ENCODE data around the gene CYP2U1. TPM values are rescaled to one million over a fixed set of nuclear protein-coding genes. Genes with fewer than 3 reads are reported as not detected.

The CYP2U1 gene
- total and polyA plus RNA-seq, 2 of the 8 experiments (the other 6 are each of a cell fraction or from before 2014, with no cell fraction given) = 3.1 to 5.0 TPM

- Histone ChIP-seq H3K27me3 (replicated peaks in 1 of 4; ENCODE audit: control insufficient read depth in 3 of 4, extremely low read depth in 1 of 4, insufficient read depth in 3 of 4, low read length in 3 of 4) (no peaks in the 10 kb centered on the region), H4K8ac (ENCODE audit: extremely low read depth, insufficient read depth, low read length) (no peak overlapping the region), H2AK5ac (ENCODE audit: low read depth, low read length) (no peak overlapping the region), H4K91ac (replicated peaks; ENCODE audit: insufficient read length, low read length) (no peak overlapping the region), H4K5ac (ENCODE audit: insufficient read length, low read depth, low read length) (no peak overlapping the region), H3K4me3 (ENCODE audit: extremely low read depth in 1 of 4, insufficient read depth in 2 of 4, low read depth in 3 of 4, low read length in 4 of 4) (no peak overlapping the region), H3K27ac (ENCODE audit: low read depth, low read length) (no peak overlapping the region), H3K23me2 (ENCODE audit: low read depth, low read length) (no peaks in the 10 kb centered on the region), H3K14ac (ENCODE audit: insufficient read length) (no peak overlapping the region), H3K36me3 (ENCODE audit: control insufficient read depth in 2 of 4, insufficient read depth in 4 of 4, low read length in 3 of 4) (peaks cover 0 to 16% (median 1%) of the 10 kb centered on the region in 4 experiments; a peak in 4 of 8 replicates), H3K56ac (replicated peaks; ENCODE audit: insufficient read length, low read depth, low read length) (no peak overlapping the region), H3K79me1 (ENCODE audit: low read depth, low read length) (peaks cover 9% of the 10 kb centered on the region), H4K20me1 (replicated peaks in 1 of 2; ENCODE audit: control insufficient read depth in 1 of 2, insufficient read depth in 2 of 2, low read length in 2 of 2) (peaks cover 0 to 2% of the 10 kb centered on the region in 2 experiments), H3K9me3 (ENCODE audit: insufficient read depth in 2 of 2, low read depth in 1 of 2, low read length in 1 of 2) (peaks cover 4 to 9% of the 10 kb centered on the region in 2 experiments; a peak in 1 of 4 replicates), H2BK20ac (ENCODE audit: low read length) (no peak overlapping the region), H3K18ac (ENCODE audit: extremely low read depth, low read length) (no peak overlapping the region), H2AFZ (ENCODE audit: low read length) (no peak overlapping the region), H3K4me2 (ENCODE audit: insufficient read depth in 1 of 2, low read depth in 2 of 2, low read length in 2 of 2) (no peak overlapping the region), H3K4me1 (replicated peaks in 1 of 4; ENCODE audit: control insufficient read depth in 3 of 4, insufficient read depth in 4 of 4, low read length in 3 of 4) (no peaks in the 10 kb centered on the region), H2BK12ac (ENCODE audit: low read depth, low read length) (no peak overlapping the region), H2BK120ac (replicated peaks; ENCODE audit: low read depth, low read length) (no peak overlapping the region), H3K79me2 (ENCODE audit: control insufficient read depth in 1 of 2, insufficient read depth in 2 of 2, low read length in 2 of 2) (peaks cover 6 to 48% of the 10 kb centered on the region in 2 experiments; a peak in 3 of 4 replicates), H3K9ac (replicated peaks in 1 of 4; ENCODE audit: extremely low read depth in 1 of 4, low read depth in 3 of 4, low read length in 3 of 4) (no peak overlapping the region), H2BK15ac (ENCODE audit: low read length) (no peak overlapping the region), H3K23ac (ENCODE audit: insufficient read length) (no peak overlapping the region), H3K4ac (replicated peaks; ENCODE audit: insufficient read length, low read depth, low read length) (no peak overlapping the region), H2BK5ac (ENCODE audit: low read depth, low read length) (no peak overlapping the region)
- DNase-seq (ENCODE audit: low read depth in 1 of 2, low spot score in 2 of 2) = no peak
- ChIA-PET POLR2A (ENCODE audit: partially characterized antibody) (no interaction called here), CTCF (ENCODE audit: partially characterized antibody) (interaction anchor here (1.3 to 1.5 kb wide), 2 partner anchors 46 to 575 kb away, joined by 3 to 9 read pairs; no protein-coding TSS in a partner anchor)
- WGBS, 2 experiments (ENCODE audit: extremely low coverage in 1 of 2, insufficient coverage in 1 of 2, insufficient read length in 1 of 2, insufficient replicate concordance in 2 of 2, low coverage in 1 of 2, low lambda C conversion rate in 2 of 2, missing lambda C conversion rate in 1 of 2) = 87% methylated on average over 2 of the region's 2 CpGs; no CpG with 5 or more reads in 1 of the 2 experiments
- FAIRE-seq = no peak
- TF ChIP-seq POLR2AphosphoS5 (IDR thresholded peaks at IDR 0.05; ENCODE audit: low read depth, low read length) = no peak
- no peak for TF ChIP-seq ASH2L (IDR thresholded peaks at IDR 0.05; ENCODE audit: low read length)
- no peak for TF ChIP-seq EZH2 (IDR thresholded peaks at IDR 0.05; ENCODE audit: low read depth, low read length, severe bottlenecking)
- no peak for TF ChIP-seq RAD21 (IDR thresholded peaks at IDR 0.05 in 1 of 2, conservative IDR thresholded peaks at IDR 0.05 in 1 of 2; ENCODE audit: low read depth in 2 of 2, low read length in 2 of 2)
- no peak for TF ChIP-seq EP300 (IDR thresholded peaks at IDR 0.05; ENCODE audit: borderline replicate concordance in 1 of 2, low read depth in 2 of 2, low read length in 2 of 2)
- TF ChIP-seq POU5F1 (IDR thresholded peaks at IDR 0.05; ENCODE audit: low read depth, low read length) = no peak
- TF ChIP-seq BCL11A (IDR thresholded peaks at IDR 0.05; ENCODE audit: low read depth in 2 of 2, low read length in 2 of 2) = no peak
- no peak for TF ChIP-seq SIN3A (conservative IDR thresholded peaks at IDR 0.05 in 1 of 2, IDR thresholded peaks at IDR 0.05 in 1 of 2; ENCODE audit: low read depth in 1 of 2, low read length in 2 of 2)
- TF ChIP-seq BACH1 (IDR thresholded peaks at IDR 0.05; ENCODE audit: low read length) = no peak
- TF ChIP-seq TBP (IDR thresholded peaks at IDR 0.05; ENCODE audit: low read depth, low read length) = no peak
Observed at GRCh38 chr4:107997794-107998193, 66.4 kb downstream of the CYP2U1 start.

All from H1 (cell line).